Astrocyte (in vitro differentiated cells and primary cell): ENCODE results near the gene APPBP2. TPM values are rescaled to one million over a fixed set of nuclear protein-coding genes. Genes with fewer than 3 reads are reported as not detected.

Experiments
- DNase-seq: peaks from one replicate; pipeline ENCODE4 v3.0.0-alpha.2; 2010; ENCODE audit warnings: low read depth
- FAIRE-seq: peaks from 2 replicates; lab custom pipeline; 2011; peaks lifted over from hg19 to GRCh38; lab: Jason Lieb, UNC
- H2AFZ ChIP-seq: 2 replicates; pipeline ENCODE4 v1.6.0; 2012; ENCODE audit warnings: low read depth, low read length, inconsistent platforms
- H3K27ac ChIP-seq: 2 replicates; pipeline ENCODE4 v1.5.1; 2011; ENCODE audit warnings: low read depth, low read length, inconsistent platforms
- H3K27me3 ChIP-seq: 2 replicates; pipeline ENCODE4 v1.6.0; 2011; ENCODE audit warnings: low read length, inconsistent platforms; ENCODE audit not compliant: insufficient read depth
- H3K36me3 ChIP-seq: 2 replicates; pipeline ENCODE4 v1.5.1; 2011; ENCODE audit warnings: low read length, inconsistent platforms; ENCODE audit not compliant: insufficient read depth
- H3K4me1 ChIP-seq: 2 replicates; pipeline ENCODE4 v1.5.1; 2011; ENCODE audit warnings: low read length, inconsistent platforms; ENCODE audit not compliant: insufficient read depth
- H3K4me2 ChIP-seq: 2 replicates; pipeline ENCODE4 v1.6.0; 2012; ENCODE audit warnings: low read length, inconsistent platforms
- H3K4me3 ChIP-seq: 2 replicates; pipeline ENCODE4 v1.5.1; 2011; ENCODE audit warnings: low read depth, mild to moderate bottlenecking, low read length, inconsistent platforms; ENCODE audit not compliant: insufficient read depth
- H3K79me2 ChIP-seq: 2 replicates; pipeline ENCODE4 v1.6.0; 2012; ENCODE audit warnings: mild to moderate bottlenecking, low read length, inconsistent platforms; ENCODE audit not compliant: insufficient read depth
- H3K9ac ChIP-seq: 2 replicates; pipeline ENCODE4 v1.6.0; 2012; ENCODE audit warnings: mild to moderate bottlenecking, low read length, inconsistent platforms
- H3K9me3 ChIP-seq: 2 replicates; pipeline ENCODE4 v1.5.1; 2012; ENCODE audit warnings: low read depth, mild to moderate bottlenecking, low read length, inconsistent platforms; ENCODE audit not compliant: insufficient read depth
- H4K20me1 ChIP-seq: 2 replicates; pipeline ENCODE4 v1.6.0; 2012; ENCODE audit warnings: low read length, inconsistent platforms; ENCODE audit not compliant: insufficient read depth
- H3K27ac Mint-ChIP-seq: one replicate; pipeline ENCODE4 v1.8.0; 2021; ENCODE audit warnings: mild to moderate bottlenecking, mixed read lengths; ENCODE audit not compliant: unreplicated experiment
- H3K27me3 Mint-ChIP-seq: one replicate; pipeline ENCODE4 v1.8.0; 2021; ENCODE audit warnings: low read depth, mixed read lengths; ENCODE audit not compliant: unreplicated experiment
- H3K36me3 Mint-ChIP-seq: one replicate; pipeline ENCODE4 v1.8.0; 2021; ENCODE audit warnings: low read depth, mixed read lengths; ENCODE audit not compliant: unreplicated experiment
- H3K4me1 Mint-ChIP-seq: one replicate; pipeline ENCODE4 v1.8.0; 2021; ENCODE audit warnings: low read depth, mixed read lengths; ENCODE audit not compliant: unreplicated experiment
- H3K4me3 Mint-ChIP-seq: one replicate; pipeline ENCODE4 v1.8.0; 2021; ENCODE audit warnings: mild to moderate bottlenecking, moderate library complexity, mixed read lengths; ENCODE audit not compliant: unreplicated experiment
- H3K9me3 Mint-ChIP-seq: one replicate; pipeline ENCODE4 v1.8.0; 2021; ENCODE audit warnings: mild to moderate bottlenecking, mixed read lengths; ENCODE audit not compliant: unreplicated experiment
- CTCF ChIP-seq: IDR thresholded peaks from 2 replicates; pipeline ENCODE4 v1.5.1; 2011; ENCODE audit warnings: low read depth, mild to moderate bottlenecking, inconsistent platforms, low read length, moderate library complexity; ENCODE audit not compliant: insufficient read depth
- EZH2 ChIP-seq: IDR thresholded peaks from 2 replicates; pipeline ENCODE4 v1.6.1; 2012; ENCODE audit warnings: mild to moderate bottlenecking, low read length, inconsistent platforms; ENCODE audit not compliant: insufficient read depth
- total RNA-seq: library from RNA; stranded (reverse); gene quantifications from 2 replicates; pipeline ENCODE4 v1.2.1, GENCODE V29; 2021

The APPBP2 gene
- total RNA-seq, 1 donor from 2014 or later, result 53.3 TPM

DNA sequence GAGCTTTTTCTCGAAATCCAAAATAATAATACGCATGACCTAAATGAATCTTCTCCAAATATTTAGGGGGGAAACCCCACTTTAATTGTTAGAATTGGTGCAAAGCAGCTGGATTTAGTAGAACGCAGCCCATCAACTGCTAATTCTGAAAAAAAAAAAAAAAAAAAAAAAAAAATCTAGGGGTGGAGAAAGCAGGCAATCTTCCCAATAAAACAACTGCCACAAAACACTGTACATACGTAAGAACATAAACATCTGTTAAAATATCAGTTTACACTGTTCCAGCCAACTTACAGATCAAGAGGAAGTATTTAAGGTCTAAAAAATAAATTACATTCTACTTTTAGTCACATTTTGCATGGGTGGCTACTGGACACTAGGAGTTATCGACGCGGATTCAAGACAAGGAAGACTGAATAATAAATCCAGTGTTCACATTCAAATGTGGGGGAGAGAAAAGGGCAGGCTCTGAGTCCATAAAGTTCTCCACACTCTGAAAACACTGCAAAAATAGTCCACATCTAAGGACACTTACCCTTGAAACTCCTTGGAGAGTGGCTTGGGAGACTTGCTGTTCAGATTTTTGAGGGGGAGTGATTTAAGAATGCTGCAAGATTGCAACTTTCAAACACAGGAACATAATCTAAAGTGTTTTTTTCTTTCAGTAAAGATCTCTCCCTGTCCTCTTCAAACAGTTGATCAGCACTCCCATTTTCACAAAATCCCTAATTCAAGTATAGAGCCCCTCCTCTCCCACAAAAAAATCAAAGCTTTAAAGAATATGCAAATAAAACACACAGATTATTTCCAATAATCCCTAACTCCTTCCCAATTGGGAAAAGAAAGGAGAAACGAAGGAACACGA, 1.3 kb downstream of the APPBP2 start:
- peak; percentile 15 for DNase-seq
- peaks cover 14% of the 10 kb centered on the region for H3K4me1 Mint-ChIP-seq
- TF ChIP-seq EZH2 (no peak), CTCF (no peak)
- peak overlapping the region; percentile 100 for H3K9ac ChIP-seq
- peak overlapping the region; percentile 95 for H3K4me3 Mint-ChIP-seq
- FAIRE-seq, result no peak
- H3K27ac Mint-ChIP-seq, result peak overlapping the region; percentile 97
- no peaks in the 10 kb centered on the region for H3K9me3 ChIP-seq
- H3K79me2 ChIP-seq, result peaks cover 71% of the 10 kb centered on the region
- no peaks in the 10 kb centered on the region for H3K27me3 Mint-ChIP-seq
- peaks cover 2% of the 10 kb centered on the region for H3K9me3 Mint-ChIP-seq
- peaks cover 3% of the 10 kb centered on the region for H3K4me1 ChIP-seq
- H3K36me3 Mint-ChIP-seq, result no peaks in the 10 kb centered on the region
- no peaks in the 10 kb centered on the region for H3K36me3 ChIP-seq
- peak overlapping the region; percentile 98 for H3K27ac ChIP-seq
- peak overlapping the region; percentile 98 for H3K4me2 ChIP-seq
- H2AFZ ChIP-seq, result peak overlapping the region; percentile 82
- no peaks in the 10 kb centered on the region for H3K27me3 ChIP-seq
- H4K20me1 ChIP-seq, result peaks cover 57% of the 10 kb centered on the region
- H3K4me3 ChIP-seq, result peak overlapping the region; percentile 100

- Mint-ChIP-seq H3K36me3 (no peaks in the 10 kb centered on the region), H3K4me1 (peaks cover 10% of the 10 kb centered on the region), H3K27ac (no peak overlapping the region), H3K27me3 (no peaks in the 10 kb centered on the region), H3K9me3 (no peaks in the 10 kb centered on the region), H3K4me3 (peak overlapping the region; percentile 95)
- Histone ChIP-seq H3K27ac (peak overlapping the region; percentile 98), H4K20me1 (peaks cover 65% of the 10 kb centered on the region), H3K79me2 (peaks cover 80% of the 10 kb centered on the region), H3K4me3 (peak overlapping the region; percentile 100), H3K9me3 (no peaks in the 10 kb centered on the region), H3K36me3 (no peaks in the 10 kb centered on the region), H3K4me1 (peaks cover 3% of the 10 kb centered on the region), H2AFZ (no peak overlapping the region), H3K4me2 (peak overlapping the region; percentile 98), H3K27me3 (no peaks in the 10 kb centered on the region), H3K9ac (peak overlapping the region; percentile 100)
- DNase-seq (no peak), FAIRE-seq (no peak)
- TF ChIP-seq EZH2, result no peak
- no peak for TF ChIP-seq CTCF
These were observed 2.2 kb downstream of the APPBP2 start for GRCh38 chr17:60523822-60524221.
